Adrenal gland (tissue), 5 donors: ENCODE measurements around the gene CBX4.

Experiments
- CTCF ChIP-seq, 6 experiments: fragments of 450-650 bp in 4 of 6; fragments of 200-600 bp in 2 of 6; sonication (generic) in 1 of 6; IDR thresholded peaks; 1 replicate in 5 of 6; 2 replicates in 1 of 6; pipeline versions ENCODE4 v1.5.1 to v1.8.0; 2016 to 2021; ENCODE audit warnings: antibody characterized with exemption in 6 of 6, mild to moderate bottlenecking in 2 of 6, moderate library complexity in 1 of 6
- POLR2A ChIP-seq, 2 donors: fragments of 450-650 bp; IDR thresholded peaks; one replicate each; pipeline ENCODE4 v1.6.1; 2017; ENCODE audit warnings: antibody characterized with exemption in 2 of 2, mild to moderate bottlenecking in 2 of 2, moderate library complexity in 1 of 2
- donor health status: DM: no; HTN: no; CAD: no.

GRCh38 chr17:79783891-79784290 is 55.3 kb downstream of the CBX4 start:
- TF ChIP-seq CTCF (IDR thresholded peaks at IDR 0.05), result no peak
- TF ChIP-seq POLR2A (IDR thresholded peaks at IDR 0.05), result no peak
